Stimulated activated naive CD8-positive, alpha-beta T cell treated with anti-CD3 and anti-CD28 coated beads, Interleukin-15, amount 100 ng/mL, for 72 hours (primary cell): ENCODE data around the gene FAM168A.

Source experiments
- ATAC-seq: fragments of 150-1000 bp; cut with Tn5 transposase; 2 replicates; pipeline ENCODE4 v1.10.0; 2021; ENCODE audit warnings: mild to moderate bottlenecking, moderate library complexity
- DNase-seq, 2 donors: peaks; one replicate each; pipeline ENCODE4 v3.0.0; 2021 to 2022
- H3K27ac Mint-ChIP-seq, 2 donors: one replicate each; pipeline ENCODE4 v1.8.0; 2022; ENCODE audit warnings: mild to moderate bottlenecking in 2 of 2, mixed read lengths in 2 of 2, moderate library complexity in 2 of 2
- H3K27me3 Mint-ChIP-seq: one replicate; pipeline ENCODE4 v1.8.0; 2022; ENCODE audit warnings: mixed read lengths
- H3K4me1 Mint-ChIP-seq: one replicate; pipeline ENCODE4 v1.8.0; 2022; ENCODE audit warnings: mild to moderate bottlenecking, mixed read lengths
- H3K4me3 Mint-ChIP-seq, 2 donors: one replicate each; pipeline ENCODE4 v1.8.0; 2022; ENCODE audit warnings: mild to moderate bottlenecking in 2 of 2, mixed read lengths in 2 of 2, moderate library complexity in 1 of 2
- H3K9me3 Mint-ChIP-seq, 2 donors: one replicate each; pipeline ENCODE4 v1.8.0; 2022; ENCODE audit warnings: mixed read lengths in 2 of 2

FAM168A gene

GRCh38 chr11:73554671-73555320 lies 43.1 kb downstream of the FAM168A start:
- no peak for DNase-seq
- Mint-ChIP-seq H3K4me1 (peaks cover 18% of the 10 kb centered on the region), H3K27ac (no peak overlapping the region), H3K4me3 (no peak overlapping the region), H3K9me3 (peaks cover 6 to 10% of the 10 kb centered on the region in 2 donors), H3K27me3 (no peaks in the 10 kb centered on the region)
- ATAC-seq, result no peak

GRCh38 chr11:73553266-73553665 lies 44.6 kb downstream of the FAM168A start:
- Mint-ChIP-seq H3K4me1 (peaks cover 22% of the 10 kb centered on the region), H3K27me3 (no peaks in the 10 kb centered on the region), H3K9me3 (peaks cover 6 to 10% of the 10 kb centered on the region in 2 donors), H3K4me3 (no peak overlapping the region), H3K27ac (no peak overlapping the region)
- DNase-seq (no peak), ATAC-seq (no peak)

- H3K4me1 Mint-ChIP-seq, result peaks cover 30% of the 10 kb centered on the region
- H3K27ac Mint-ChIP-seq, result no peak overlapping the region
- H3K9me3 Mint-ChIP-seq, result peaks cover 6 to 10% of the 10 kb centered on the region in 2 donors
- H3K4me3 Mint-ChIP-seq, result no peak overlapping the region
- H3K27me3 Mint-ChIP-seq, result no peaks in the 10 kb centered on the region
- ATAC-seq, result no peak
- no peak for DNase-seq
Measured at GRCh38 chr11:73551677-73552076, 46.2 kb downstream of the FAM168A start.

GRCh38 chr11:73549376-73549775 lies 48.5 kb downstream of the FAM168A start:
- no peak for DNase-seq
- Mint-ChIP-seq H3K27me3 (no peaks in the 10 kb centered on the region), H3K9me3 (no peaks in the 10 kb centered on the region), H3K4me3 (no peak overlapping the region), H3K4me1 (peaks cover 30% of the 10 kb centered on the region), H3K27ac (no peak overlapping the region)
- ATAC-seq, result no peak

- no peak overlapping the region for H3K4me3 Mint-ChIP-seq
Measured at GRCh38 chr11:73547706-73548595, 50.0 kb downstream of the FAM168A start.

GRCh38 chr11:73542175-73542574 lies 55.7 kb downstream of the FAM168A start:
- Mint-ChIP-seq H3K4me1 (peaks cover 20% of the 10 kb centered on the region), H3K27me3 (no peaks in the 10 kb centered on the region), H3K27ac (no peak overlapping the region), H3K9me3 (no peaks in the 10 kb centered on the region), H3K4me3 (no peak overlapping the region)
- no peak for DNase-seq
- no peak for ATAC-seq

More at GRCh38 chr11:73547706-73548595, 50.0 kb downstream of the FAM168A start:
- Mint-ChIP-seq H3K9me3 (no peaks in the 10 kb centered on the region), H3K27me3 (no peaks in the 10 kb centered on the region), H3K27ac (peak overlapping the region in 1 of 2 donors; percentile 86), H3K4me1 (peaks cover 30% of the 10 kb centered on the region)
- DNase-seq (no peak), ATAC-seq (no peak)

GRCh38 chr11:73539506-73540084 lies 58.3 kb downstream of the FAM168A start:
- DNase-seq, result no peak
- Mint-ChIP-seq H3K27ac (no peak overlapping the region), H3K4me3 (no peak overlapping the region), H3K4me1 (peaks cover 14% of the 10 kb centered on the region), H3K9me3 (no peaks in the 10 kb centered on the region), H3K27me3 (no peaks in the 10 kb centered on the region)
- no peak for ATAC-seq

- Mint-ChIP-seq H3K27ac (peak overlapping the region; percentile 9 to 60), H3K27me3 (no peaks in the 10 kb centered on the region), H3K4me3 (peak overlapping the region; percentile 9 to 13), H3K4me1 (peaks cover 18% of the 10 kb centered on the region), H3K9me3 (no peaks in the 10 kb centered on the region)
- peak; percentile 88 for ATAC-seq
- DNase-seq, result no peak
Measured at GRCh38 chr11:73538381-73538872, 59.5 kb downstream of the FAM168A start.

- Mint-ChIP-seq H3K27ac (peak overlapping the region in 1 of 2 donors; percentile 40), H3K4me3 (no peak overlapping the region), H3K27me3 (no peaks in the 10 kb centered on the region), H3K4me1 (peaks cover 18% of the 10 kb centered on the region), H3K9me3 (no peaks in the 10 kb centered on the region)
- no peak for ATAC-seq
- no peak for DNase-seq
Measured at GRCh38 chr11:73537969-73538368, 59.9 kb downstream of the FAM168A start.

- Mint-ChIP-seq H3K27me3 (no peaks in the 10 kb centered on the region), H3K4me3 (no peak overlapping the region), H3K4me1 (peaks cover 18% of the 10 kb centered on the region), H3K27ac (no peak overlapping the region), H3K9me3 (no peaks in the 10 kb centered on the region)
- DNase-seq (no peak), ATAC-seq (no peak)
Measured at GRCh38 chr11:73536961-73537360, 61.0 kb downstream of the FAM168A start.

GRCh38 chr11:73532310-73532709 lies 65.6 kb downstream of the FAM168A start:
- ATAC-seq, result no peak
- H3K27ac Mint-ChIP-seq, result no peak overlapping the region
- H3K4me1 Mint-ChIP-seq, result peaks cover 22% of the 10 kb centered on the region
- H3K9me3 Mint-ChIP-seq, result no peaks in the 10 kb centered on the region
- DNase-seq, result no peak
- H3K4me3 Mint-ChIP-seq, result no peak overlapping the region
- no peaks in the 10 kb centered on the region for H3K27me3 Mint-ChIP-seq

GRCh38 chr11:73531386-73531785 lies 66.5 kb downstream of the FAM168A start:
- no peaks in the 10 kb centered on the region for H3K27me3 Mint-ChIP-seq
- no peak overlapping the region for H3K4me3 Mint-ChIP-seq
- H3K4me1 Mint-ChIP-seq, result peaks cover 31% of the 10 kb centered on the region
- DNase-seq, result no peak
- H3K9me3 Mint-ChIP-seq, result no peaks in the 10 kb centered on the region
- no peak for ATAC-seq
- H3K27ac Mint-ChIP-seq, result no peak overlapping the region

- no peak for DNase-seq
- H3K4me3 Mint-ChIP-seq, result no peak overlapping the region
- peaks cover 31% of the 10 kb centered on the region for H3K4me1 Mint-ChIP-seq
- H3K27me3 Mint-ChIP-seq, result no peaks in the 10 kb centered on the region
- no peak for ATAC-seq
- no peaks in the 10 kb centered on the region for H3K9me3 Mint-ChIP-seq
- no peak overlapping the region for H3K27ac Mint-ChIP-seq
Measured at GRCh38 chr11:73530109-73530508, 67.8 kb downstream of the FAM168A start.

GRCh38 chr11:73529204-73529530 lies 68.7 kb downstream of the FAM168A start:
- no peak overlapping the region for H3K27ac Mint-ChIP-seq
- H3K4me3 Mint-ChIP-seq, result no peak overlapping the region
- DNase-seq, result no peak
- no peak for ATAC-seq
- no peaks in the 10 kb centered on the region for H3K9me3 Mint-ChIP-seq
- peaks cover 31% of the 10 kb centered on the region for H3K4me1 Mint-ChIP-seq
- no peaks in the 10 kb centered on the region for H3K27me3 Mint-ChIP-seq

GRCh38 chr11:73528483-73529203 lies 69.3 kb downstream of the FAM168A start:
- ATAC-seq (no peak), DNase-seq (no peak)
- peak overlapping the region in 1 of 2 donors; percentile 2 for H3K4me3 Mint-ChIP-seq
- peak overlapping the region in 1 of 2 donors; percentile 60 for H3K27ac Mint-ChIP-seq
- H3K9me3 Mint-ChIP-seq, result peaks cover 0 to 3% of the 10 kb centered on the region in 2 donors
- H3K4me1 Mint-ChIP-seq, result peaks cover 29% of the 10 kb centered on the region
- H3K27me3 Mint-ChIP-seq, result no peaks in the 10 kb centered on the region
